ENCODE measurements around the gene SLC4A3.

DNA sequence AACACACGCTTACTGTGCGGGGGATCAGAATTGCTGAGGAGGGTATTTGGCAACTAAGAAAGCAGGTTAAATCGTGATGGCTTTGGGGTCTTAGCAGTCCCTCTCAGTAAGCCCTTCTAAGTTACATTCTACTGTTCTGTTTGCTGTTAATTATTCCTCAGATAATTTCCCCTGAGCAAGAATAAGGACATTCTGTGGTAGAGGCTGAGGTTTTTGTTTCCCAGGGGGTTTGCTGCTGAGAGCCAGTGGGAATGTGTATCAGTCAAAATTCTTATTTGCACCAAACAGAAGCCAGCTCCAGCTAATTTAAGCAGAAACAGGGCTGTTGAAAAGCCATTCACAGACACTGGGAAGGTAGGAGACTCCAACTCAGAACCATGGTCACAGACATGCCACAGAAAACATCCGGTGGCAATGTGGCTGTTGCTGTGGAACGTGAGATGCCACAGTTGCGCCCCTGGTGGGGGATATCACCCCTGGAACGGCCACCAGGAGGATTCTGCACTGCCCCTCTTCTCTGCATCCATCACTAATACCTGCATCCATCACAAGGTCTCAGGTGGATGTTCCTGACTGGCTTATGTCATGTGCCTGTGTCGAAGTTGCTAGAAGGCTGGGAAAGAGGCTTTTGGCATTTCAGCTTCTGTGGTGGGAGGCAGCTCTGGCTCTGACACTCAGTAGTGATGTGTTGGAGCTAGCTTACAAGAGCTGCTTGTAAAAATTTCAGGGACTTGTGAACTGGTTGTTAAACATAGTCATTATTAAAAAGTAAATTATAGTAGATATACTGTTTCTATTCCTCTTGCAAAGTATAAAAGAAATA is 23.2 kb downstream of the SLC4A3 start:
- TF ChIP-seq, protein P1, sequence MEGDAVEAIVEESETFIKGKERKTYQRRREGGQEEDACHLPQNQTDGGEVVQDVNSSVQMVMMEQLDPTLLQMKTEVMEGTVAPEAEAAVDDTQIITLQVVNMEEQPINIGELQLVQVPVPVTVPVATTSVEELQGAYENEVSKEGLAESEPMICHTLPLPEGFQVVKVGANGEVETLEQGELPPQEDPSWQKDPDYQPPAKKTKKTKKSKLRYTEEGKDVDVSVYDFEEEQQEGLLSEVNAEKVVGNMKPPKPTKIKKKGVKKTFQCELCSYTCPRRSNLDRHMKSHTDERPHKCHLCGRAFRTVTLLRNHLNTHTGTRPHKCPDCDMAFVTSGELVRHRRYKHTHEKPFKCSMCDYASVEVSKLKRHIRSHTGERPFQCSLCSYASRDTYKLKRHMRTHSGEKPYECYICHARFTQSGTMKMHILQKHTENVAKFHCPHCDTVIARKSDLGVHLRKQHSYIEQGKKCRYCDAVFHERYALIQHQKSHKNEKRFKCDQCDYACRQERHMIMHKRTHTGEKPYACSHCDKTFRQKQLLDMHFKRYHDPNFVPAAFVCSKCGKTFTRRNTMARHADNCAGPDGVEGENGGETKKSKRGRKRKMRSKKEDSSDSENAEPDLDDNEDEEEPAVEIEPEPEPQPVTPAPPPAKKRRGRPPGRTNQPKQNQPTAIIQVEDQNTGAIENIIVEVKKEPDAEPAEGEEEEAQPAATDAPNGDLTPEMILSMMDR (IDR thresholded peaks at IDR 0.05), result no peak
- TF ChIP-seq POLR2AphosphoS5 (IDR thresholded peaks at IDR 0.05) (no peak), POLR2A (IDR thresholded peaks at IDR 0.05) (no peak), EP300 (IDR thresholded peaks at IDR 0.05) (no peak)

Measured in suprapubic skin (tissue), 4 donors.